Measurements from ENCODE around the gene NREP. TPM values are rescaled to one million over a fixed set of nuclear protein-coding genes. Genes with fewer than 3 reads are reported as not detected.

Gene NREP
- total RNA-seq, 1 donor from 2014 or later = 19.3 TPM

DNA sequence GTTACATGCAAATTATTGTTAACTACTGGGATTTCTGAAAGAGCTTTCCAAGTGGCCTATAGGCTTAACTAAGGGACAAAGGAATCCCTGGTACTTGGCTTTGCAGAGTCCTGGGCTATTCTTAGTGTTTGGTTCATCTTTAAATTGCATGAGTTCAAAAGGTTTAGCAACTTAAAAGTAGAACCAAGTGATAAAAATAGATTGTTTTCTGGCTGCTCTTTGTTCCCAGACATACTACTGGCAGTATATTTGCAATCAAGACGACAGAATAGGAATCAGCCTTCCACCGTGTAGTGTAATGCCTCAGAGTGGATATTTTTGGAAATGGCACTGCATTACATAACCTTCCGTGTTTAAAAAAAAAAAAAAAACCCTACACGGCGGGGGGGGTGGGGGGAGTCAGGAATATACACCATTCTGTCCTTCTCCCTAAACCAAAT, 1.0 kb downstream of the NREP start:
- no peak overlapping the region for H3K27ac ChIP-seq
- peaks cover 13% of the 10 kb centered on the region for H3K4me1 ChIP-seq
- DNase-seq (no peak), ATAC-seq (no peak)
- no peaks in the 10 kb centered on the region for H3K27me3 ChIP-seq
- no peaks in the 10 kb centered on the region for H3K9me3 ChIP-seq
- H3K36me3 ChIP-seq = no peaks in the 10 kb centered on the region
- intact Hi-C loops (cut with DNase I) = no loop called here
- TF ChIP-seq, protein P1, sequence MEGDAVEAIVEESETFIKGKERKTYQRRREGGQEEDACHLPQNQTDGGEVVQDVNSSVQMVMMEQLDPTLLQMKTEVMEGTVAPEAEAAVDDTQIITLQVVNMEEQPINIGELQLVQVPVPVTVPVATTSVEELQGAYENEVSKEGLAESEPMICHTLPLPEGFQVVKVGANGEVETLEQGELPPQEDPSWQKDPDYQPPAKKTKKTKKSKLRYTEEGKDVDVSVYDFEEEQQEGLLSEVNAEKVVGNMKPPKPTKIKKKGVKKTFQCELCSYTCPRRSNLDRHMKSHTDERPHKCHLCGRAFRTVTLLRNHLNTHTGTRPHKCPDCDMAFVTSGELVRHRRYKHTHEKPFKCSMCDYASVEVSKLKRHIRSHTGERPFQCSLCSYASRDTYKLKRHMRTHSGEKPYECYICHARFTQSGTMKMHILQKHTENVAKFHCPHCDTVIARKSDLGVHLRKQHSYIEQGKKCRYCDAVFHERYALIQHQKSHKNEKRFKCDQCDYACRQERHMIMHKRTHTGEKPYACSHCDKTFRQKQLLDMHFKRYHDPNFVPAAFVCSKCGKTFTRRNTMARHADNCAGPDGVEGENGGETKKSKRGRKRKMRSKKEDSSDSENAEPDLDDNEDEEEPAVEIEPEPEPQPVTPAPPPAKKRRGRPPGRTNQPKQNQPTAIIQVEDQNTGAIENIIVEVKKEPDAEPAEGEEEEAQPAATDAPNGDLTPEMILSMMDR (IDR thresholded peaks at IDR 0.05) = no peak
- H3K4me3 ChIP-seq = peak overlapping the region; percentile 65

DNA sequence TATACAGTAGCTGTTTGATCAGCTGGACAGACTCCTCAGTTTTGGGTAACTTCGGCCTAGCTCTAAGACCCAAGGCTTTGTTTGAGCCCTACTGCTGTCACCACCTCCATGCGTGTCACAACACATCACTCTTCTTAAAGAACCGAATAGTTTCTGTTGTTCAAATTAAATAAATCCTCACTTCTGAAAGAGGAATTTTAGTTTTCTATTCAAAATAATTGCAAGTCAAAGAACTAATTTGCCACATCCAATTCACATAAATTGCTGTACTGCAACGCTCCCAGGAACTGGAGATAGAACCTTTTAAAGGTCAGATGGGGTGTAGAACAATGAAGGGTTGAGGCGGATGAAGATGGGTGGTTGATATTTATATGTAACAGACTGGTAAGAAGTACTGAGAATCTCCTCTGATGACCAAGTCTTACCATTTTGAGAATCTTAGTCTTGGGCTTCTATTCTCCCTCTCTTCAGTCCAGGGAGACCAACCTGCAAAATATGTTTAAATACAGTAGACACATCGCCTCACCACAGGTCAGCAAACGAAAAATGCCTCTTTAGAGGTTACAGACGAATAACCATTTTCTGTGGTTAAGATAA, 1.6 kb downstream of the NREP start:
- H3K27me3 ChIP-seq = no peaks in the 10 kb centered on the region
- H3K4me1 ChIP-seq = peaks cover 13% of the 10 kb centered on the region
- no peaks in the 10 kb centered on the region for H3K9me3 ChIP-seq
- peak overlapping the region; percentile 65 for H3K4me3 ChIP-seq
- TF ChIP-seq, protein P1 (IDR thresholded peaks at IDR 0.05) = no peak
- ATAC-seq = no peak
- H3K27ac ChIP-seq = no peak overlapping the region
- no peak for DNase-seq
- intact Hi-C loops (cut with DNase I) = no loop called here
- no peaks in the 10 kb centered on the region for H3K36me3 ChIP-seq

DNA sequence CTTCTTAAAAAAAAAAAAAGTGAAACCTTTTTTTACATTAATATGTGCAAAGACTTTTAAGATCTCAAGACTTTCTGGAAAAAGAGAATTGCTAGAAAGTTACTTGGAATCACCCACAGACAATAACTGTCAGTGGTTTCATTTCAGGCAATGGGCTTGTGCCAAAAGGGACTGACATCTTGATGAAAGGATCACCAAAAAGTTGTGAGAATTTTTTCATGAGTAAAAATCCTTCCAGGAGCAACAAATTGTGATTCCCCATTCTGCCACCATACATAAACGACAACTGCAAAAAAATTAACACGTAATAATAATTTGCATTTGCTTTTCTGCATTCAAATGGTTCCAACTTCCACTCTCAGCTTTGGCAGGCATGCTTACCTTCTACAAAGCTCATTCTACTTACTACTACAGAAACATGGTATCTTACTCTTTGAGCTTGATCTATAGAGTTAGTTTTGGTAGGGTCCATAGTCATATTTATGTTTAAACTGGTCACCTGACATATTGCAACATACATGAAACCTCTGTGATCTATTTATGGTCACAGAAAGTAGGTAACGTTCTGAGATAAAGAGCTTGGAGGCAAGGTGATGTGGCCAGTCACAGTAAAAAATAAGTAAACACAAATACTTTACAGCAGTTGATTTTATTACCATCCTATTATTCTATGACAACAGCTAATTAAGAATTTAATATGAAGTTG, 3.0 kb downstream of the NREP start:
- DNase-seq (no peak), ATAC-seq (no peak)
- H3K9me3 ChIP-seq = no peaks in the 10 kb centered on the region
- no peaks in the 10 kb centered on the region for H3K27me3 ChIP-seq
- no peak overlapping the region for H3K4me3 ChIP-seq
- no peak overlapping the region for H3K27ac ChIP-seq
- TF ChIP-seq, protein P1 (IDR thresholded peaks at IDR 0.05) = no peak
- peaks cover 13% of the 10 kb centered on the region for H3K4me1 ChIP-seq
- intact Hi-C loops (cut with DNase I) = no loop called here
- no peaks in the 10 kb centered on the region for H3K36me3 ChIP-seq

GRCh38 chr5:111752426-111752965, 4.5 kb downstream of the NREP start:
- ATAC-seq (no peak), DNase-seq (no peak)
- Histone ChIP-seq H3K4me3 (no peak overlapping the region), H3K27me3 (no peaks in the 10 kb centered on the region), H3K36me3 (no peaks in the 10 kb centered on the region), H3K9me3 (no peaks in the 10 kb centered on the region), H3K27ac (no peak overlapping the region), H3K4me1 (peaks cover 13% of the 10 kb centered on the region)
- TF ChIP-seq, protein P1 (IDR thresholded peaks at IDR 0.05) = no peak
- intact Hi-C loops (cut with DNase I) = no loop called here

DNA sequence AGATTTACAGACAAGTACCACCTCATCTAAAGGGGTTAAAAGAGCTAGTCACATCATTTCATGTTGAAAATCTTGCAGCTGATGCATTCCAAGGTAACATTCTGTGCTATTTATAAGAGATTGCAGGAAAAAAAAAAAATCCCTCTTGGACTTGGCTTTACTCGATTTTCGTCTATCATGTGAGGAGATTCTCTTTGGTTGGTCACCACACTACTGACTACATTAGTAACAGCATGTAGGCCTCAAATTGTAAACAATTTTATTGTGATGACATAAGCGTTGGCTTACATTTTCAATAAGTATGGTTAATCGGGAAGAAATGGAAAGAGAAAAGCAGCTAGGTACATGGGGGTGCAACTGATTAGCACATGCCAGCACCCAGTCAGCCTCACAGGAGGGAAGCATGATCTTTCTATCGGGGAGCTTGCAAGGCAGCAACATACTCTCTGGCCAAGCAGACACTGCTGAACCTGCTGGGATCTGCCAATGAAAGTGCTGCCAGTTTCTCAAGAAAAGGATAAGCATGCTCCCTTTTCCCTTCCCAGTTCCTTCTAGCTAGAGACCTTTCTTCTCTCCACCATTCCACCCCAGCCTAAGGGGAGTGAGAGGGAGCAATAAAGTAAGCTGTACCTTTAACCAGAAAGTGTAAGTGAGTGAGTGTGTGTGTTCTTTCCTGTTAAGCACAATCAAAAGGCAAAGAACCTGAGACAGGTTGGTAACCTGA, 7.5 kb downstream of the NREP start:
- no peaks in the 10 kb centered on the region for H3K27me3 ChIP-seq
- intact Hi-C loops (cut with DNase I) = no loop called here
- TF ChIP-seq, protein P1 (IDR thresholded peaks at IDR 0.05) = no peak
- DNase-seq (no peak), ATAC-seq (no peak)
- no peak overlapping the region for H3K4me3 ChIP-seq
- H3K27ac ChIP-seq = no peak overlapping the region
- no peaks in the 10 kb centered on the region for H3K4me1 ChIP-seq
- H3K9me3 ChIP-seq = no peaks in the 10 kb centered on the region
- no peaks in the 10 kb centered on the region for H3K36me3 ChIP-seq

Data from upper lobe of right lung (tissue), 1 donor.